Effector memory CD8-positive, alpha-beta T cell (primary cell): Measurements from ENCODE around the gene TRIM4.

Source experiments
- ATAC-seq: fragments of 150-1000 bp; cut with Tn5 transposase; replicated peaks from 2 replicates; pipeline ENCODE4 v1.10.0; 2021; ENCODE audit warnings: mild to moderate bottlenecking, moderate library complexity
- DNase-seq, 3 experiments: peaks; one replicate each; pipeline ENCODE4 v3.0.0; 2021
- H3K27ac Mint-ChIP-seq, 2 donors: one replicate each; pipeline ENCODE4 v1.8.0; 2022; ENCODE audit warnings: mild to moderate bottlenecking in 2 of 2, mixed read lengths in 2 of 2, moderate library complexity in 2 of 2
- H3K27me3 Mint-ChIP-seq, 2 donors: one replicate each; pipeline ENCODE4 v1.8.0; 2022; ENCODE audit warnings: mixed read lengths in 2 of 2
- H3K36me3 Mint-ChIP-seq: one replicate; pipeline ENCODE4 v1.8.0; 2022; ENCODE audit warnings: mild to moderate bottlenecking, moderate library complexity, mixed read lengths; ENCODE audit not compliant: insufficient read depth
- H3K4me1 Mint-ChIP-seq, 2 donors: one replicate each; pipeline ENCODE4 v1.8.0; 2022; ENCODE audit warnings: low read depth in 2 of 2, mixed read lengths in 2 of 2
- H3K4me3 Mint-ChIP-seq, 2 donors: one replicate each; pipeline ENCODE4 v1.8.0; 2022; ENCODE audit warnings: mild to moderate bottlenecking in 2 of 2, mixed read lengths in 2 of 2, moderate library complexity in 2 of 2
- H3K9me3 Mint-ChIP-seq, 2 donors: one replicate each; pipeline ENCODE4 v1.8.0; 2022; ENCODE audit warnings: mixed read lengths in 2 of 2

Gene TRIM4

GRCh38 chr7:99855236-99855635 lies 64.1 kb downstream of the TRIM4 start:
- Mint-ChIP-seq H3K36me3 (no peaks in the 10 kb centered on the region), H3K27me3 (peaks cover 40 to 58% of the 10 kb centered on the region in 2 donors), H3K4me3 (no peak overlapping the region), H3K4me1 (no peaks in the 10 kb centered on the region), H3K27ac (no peak overlapping the region), H3K9me3 (no peaks in the 10 kb centered on the region)
- DNase-seq: no peak
- no peak for ATAC-seq

DNA sequence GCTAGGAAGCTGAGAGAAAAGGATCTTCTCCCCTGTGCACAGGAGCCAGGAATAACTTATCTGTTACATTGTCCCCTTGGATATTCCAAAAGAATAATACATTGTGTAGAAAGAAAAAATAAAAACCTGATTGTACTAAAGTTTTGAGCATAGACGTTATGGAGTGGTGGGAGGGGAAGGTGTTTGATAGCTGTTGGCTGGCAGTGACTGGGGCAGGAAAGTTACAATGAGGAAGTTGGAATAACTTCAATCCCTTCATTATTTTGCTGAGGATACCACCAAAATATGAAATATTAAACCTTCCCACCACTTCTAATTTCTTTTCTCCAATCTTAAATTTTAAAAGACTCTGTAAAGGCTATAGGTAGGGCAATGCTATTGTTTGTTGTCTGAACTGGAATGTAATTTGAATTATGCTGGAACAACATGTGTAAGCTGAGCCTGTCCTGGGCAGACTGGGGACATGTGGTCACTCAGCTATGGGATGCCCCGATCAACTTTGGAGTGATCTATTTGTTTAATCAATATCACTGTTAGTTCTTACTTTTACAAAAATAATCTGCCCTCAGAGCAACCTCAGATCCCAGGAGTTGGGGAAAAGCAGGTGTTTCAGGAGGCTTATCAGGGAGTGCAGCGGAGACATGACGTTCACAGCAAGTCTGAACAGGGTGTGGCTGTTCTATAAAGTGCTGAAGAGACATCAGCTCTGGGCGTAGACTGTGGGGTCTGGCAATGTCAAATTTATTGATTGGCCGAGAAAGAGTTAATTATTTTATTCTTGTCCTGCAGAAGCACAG lies 70.7 kb downstream of the TRIM4 start:
- Mint-ChIP-seq H3K9me3 (no peaks in the 10 kb centered on the region), H3K27me3 (peaks cover 36 to 58% of the 10 kb centered on the region in 2 donors), H3K36me3 (no peaks in the 10 kb centered on the region), H3K4me1 (no peaks in the 10 kb centered on the region), H3K4me3 (no peak overlapping the region), H3K27ac (no peak overlapping the region)
- ATAC-seq (no peak), DNase-seq (no peak)

DNA sequence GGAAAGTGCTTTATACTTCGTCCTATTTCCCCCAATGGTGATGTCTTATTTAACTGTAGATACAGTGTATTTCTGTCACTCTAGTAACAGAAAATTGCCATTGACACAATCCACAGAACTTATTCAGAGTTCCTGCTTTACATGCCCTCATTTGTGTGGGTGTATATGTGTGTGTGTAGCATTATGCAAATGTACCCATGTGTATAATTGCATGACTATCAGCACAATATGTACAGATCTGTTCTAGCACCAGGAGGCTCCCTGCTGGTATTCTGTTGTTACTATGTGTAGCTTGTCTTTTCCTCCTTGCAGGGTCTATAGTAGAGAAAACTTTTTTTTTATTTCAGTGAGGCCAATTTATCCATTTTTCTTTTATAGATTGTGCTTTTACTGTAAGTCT lies 75.0 kb downstream of the TRIM4 start:
- DNase-seq: no peak
- Mint-ChIP-seq H3K9me3 (no peaks in the 10 kb centered on the region), H3K27me3 (peaks cover 31 to 40% of the 10 kb centered on the region in 2 donors)

DNA sequence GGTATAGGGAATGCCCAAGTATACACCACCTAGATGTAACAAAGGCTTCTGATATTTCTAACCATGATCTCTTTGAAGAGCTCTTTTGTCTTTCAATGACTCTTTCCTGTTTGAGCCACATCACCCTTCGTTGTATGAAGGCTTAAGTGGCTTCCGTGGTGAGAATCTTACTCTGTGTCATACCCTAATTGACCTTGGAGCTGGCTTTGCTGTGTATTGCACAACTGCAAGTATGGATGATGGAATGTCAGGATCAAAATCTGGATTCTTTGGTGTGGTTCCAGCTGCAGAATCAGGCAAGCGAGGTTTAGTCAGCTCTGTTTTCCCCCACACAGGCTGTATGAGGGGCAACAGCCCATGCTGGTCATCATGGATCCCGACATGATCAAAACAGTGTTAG lies 75.5 kb downstream of the TRIM4 start:
- no peak overlapping the region for H3K4me3 Mint-ChIP-seq
- ATAC-seq (no peak), DNase-seq (no peak)
- no peaks in the 10 kb centered on the region for H3K9me3 Mint-ChIP-seq
- no peaks in the 10 kb centered on the region for H3K4me1 Mint-ChIP-seq
- no peak overlapping the region for H3K27ac Mint-ChIP-seq
- peaks cover 33 to 37% of the 10 kb centered on the region in 2 donors for H3K27me3 Mint-ChIP-seq
- H3K36me3 Mint-ChIP-seq: no peaks in the 10 kb centered on the region

More for the DNA sequence above, 75.0 kb downstream of the TRIM4 start:
- no peak overlapping the region for H3K4me3 Mint-ChIP-seq
- no peak for ATAC-seq
- no peaks in the 10 kb centered on the region for H3K4me1 Mint-ChIP-seq
- H3K27ac Mint-ChIP-seq: no peak overlapping the region
- no peaks in the 10 kb centered on the region for H3K36me3 Mint-ChIP-seq

DNA sequence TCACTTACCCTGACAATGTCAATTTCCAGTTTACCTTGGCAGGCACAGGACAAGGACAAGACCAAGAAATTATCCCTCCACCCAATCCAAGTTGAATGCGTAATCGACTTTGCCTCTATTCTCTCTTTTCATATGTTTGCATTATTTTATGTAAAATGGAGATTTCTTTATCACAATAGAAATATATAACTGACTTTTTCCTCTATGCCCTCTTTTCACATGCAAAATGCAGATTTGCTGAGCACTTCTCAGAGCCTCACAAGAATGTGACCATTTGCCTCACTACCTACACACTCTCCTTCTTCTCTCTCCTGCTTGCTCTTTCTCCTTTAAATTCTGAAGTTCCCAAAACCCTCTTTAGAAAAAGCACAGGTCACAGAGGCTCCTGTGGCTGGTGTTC lies 76.4 kb downstream of the TRIM4 start:
- H3K4me3 Mint-ChIP-seq: no peak overlapping the region
- no peak overlapping the region for H3K27ac Mint-ChIP-seq
- H3K4me1 Mint-ChIP-seq: peaks cover 0 to 1% of the 10 kb centered on the region in 2 donors
- no peaks in the 10 kb centered on the region for H3K36me3 Mint-ChIP-seq
- peaks cover 29 to 37% of the 10 kb centered on the region in 2 donors for H3K27me3 Mint-ChIP-seq
- no peak for DNase-seq
- ATAC-seq: no peak
- H3K9me3 Mint-ChIP-seq: no peaks in the 10 kb centered on the region
